Loucy (cell line): ENCODE measurements around the gene FHIP2A.

Experiments used
- CTCF ChIP-seq: fragments of 200-600 bp; sonication (generic); conservative IDR thresholded peaks from 2 replicates; pipeline ENCODE4 v1.5.1; 2014; ENCODE audit warnings: mild to moderate bottlenecking, antibody characterized with exemption, low read length
- EZH2phosphoT487 ChIP-seq: fragments of 200-600 bp; IDR thresholded peaks from 2 replicates; pipeline ENCODE4 v1.6.1; 2018; ENCODE audit warnings: antibody characterized with exemption, mild to moderate bottlenecking, moderate library complexity, borderline replicate concordance

GRCh38 chr10:114852197-114852596, 30.6 kb downstream of the FHIP2A start:
- TF ChIP-seq CTCF (no peak), EZH2phosphoT487 (no peak)
